ENCODE results near the gene EXOC6.
A peak's percentile ranks its signal among the peaks of the same experiment; 100 is the strongest.

The EXOC6 gene, protein sequence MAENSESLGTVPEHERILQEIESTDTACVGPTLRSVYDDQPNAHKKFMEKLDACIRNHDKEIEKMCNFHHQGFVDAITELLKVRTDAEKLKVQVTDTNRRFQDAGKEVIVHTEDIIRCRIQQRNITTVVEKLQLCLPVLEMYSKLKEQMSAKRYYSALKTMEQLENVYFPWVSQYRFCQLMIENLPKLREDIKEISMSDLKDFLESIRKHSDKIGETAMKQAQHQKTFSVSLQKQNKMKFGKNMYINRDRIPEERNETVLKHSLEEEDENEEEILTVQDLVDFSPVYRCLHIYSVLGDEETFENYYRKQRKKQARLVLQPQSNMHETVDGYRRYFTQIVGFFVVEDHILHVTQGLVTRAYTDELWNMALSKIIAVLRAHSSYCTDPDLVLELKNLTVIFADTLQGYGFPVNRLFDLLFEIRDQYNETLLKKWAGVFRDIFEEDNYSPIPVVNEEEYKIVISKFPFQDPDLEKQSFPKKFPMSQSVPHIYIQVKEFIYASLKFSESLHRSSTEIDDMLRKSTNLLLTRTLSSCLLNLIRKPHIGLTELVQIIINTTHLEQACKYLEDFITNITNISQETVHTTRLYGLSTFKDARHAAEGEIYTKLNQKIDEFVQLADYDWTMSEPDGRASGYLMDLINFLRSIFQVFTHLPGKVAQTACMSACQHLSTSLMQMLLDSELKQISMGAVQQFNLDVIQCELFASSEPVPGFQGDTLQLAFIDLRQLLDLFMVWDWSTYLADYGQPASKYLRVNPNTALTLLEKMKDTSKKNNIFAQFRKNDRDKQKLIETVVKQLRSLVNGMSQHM

DNA sequence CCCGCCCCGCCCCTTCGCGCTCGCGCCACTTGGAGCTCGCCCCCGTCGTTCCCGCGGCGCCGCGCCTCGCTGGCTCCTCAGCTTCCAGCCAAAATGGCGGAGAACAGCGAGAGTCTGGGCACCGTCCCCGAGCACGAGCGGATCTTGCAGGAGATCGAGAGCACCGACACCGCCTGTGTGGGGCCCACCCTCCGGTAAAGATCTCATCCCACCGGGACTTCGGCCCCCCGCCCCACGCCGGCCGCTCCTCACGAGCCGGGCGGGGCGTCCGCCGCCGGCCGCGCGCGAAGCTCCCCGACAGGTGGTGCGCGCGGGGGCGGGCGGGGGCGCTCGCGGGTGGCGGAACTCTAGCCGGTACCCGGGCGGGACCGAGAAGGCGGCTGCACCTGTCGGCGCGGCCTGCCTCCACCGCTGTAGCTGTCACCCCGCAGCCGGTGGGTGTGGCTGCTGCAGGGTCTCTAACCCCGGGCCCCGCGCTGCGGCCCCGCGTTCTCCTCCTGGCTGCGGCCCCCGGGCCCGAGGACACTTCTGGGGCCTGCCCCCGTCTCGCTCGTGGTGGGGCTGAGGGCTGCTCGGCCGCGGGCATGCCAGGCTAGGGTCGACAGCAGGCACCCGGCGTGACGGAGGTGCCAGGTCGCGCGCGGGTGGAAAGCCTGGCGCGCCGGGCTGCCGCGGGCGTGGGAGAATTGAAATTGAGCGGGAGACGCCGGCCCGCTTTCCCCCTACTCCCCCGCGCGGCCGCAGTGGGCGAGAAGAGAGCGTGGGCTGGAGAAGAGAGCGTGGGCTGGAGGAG lies at the start of gene EXOC6:
Gene EXOC6 (plus strand): TSS at position 80 of the 793 bp plus-strand sequence. CDS start 14 bp downstream, at position 94.
- DNase-seq = peak; percentile 90

DNA sequence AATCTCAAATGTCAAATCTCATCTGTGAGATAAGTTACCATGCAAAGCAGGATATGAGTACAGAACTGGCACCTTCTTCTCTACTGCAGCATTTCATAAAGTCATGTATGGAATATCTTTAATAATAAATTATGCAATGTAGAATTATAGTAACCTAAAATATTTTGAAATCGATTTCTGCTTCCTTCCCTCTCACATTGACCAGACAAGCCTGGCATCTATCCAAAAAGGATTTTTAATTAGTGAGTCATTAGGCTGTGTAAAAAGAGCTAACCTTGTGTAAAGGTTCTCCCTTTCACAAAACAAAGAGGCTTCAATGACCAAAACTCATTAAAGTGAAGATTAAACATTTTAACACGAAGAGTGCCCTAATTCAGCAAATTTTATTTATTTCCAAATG lies 48.8 kb upstream of the EXOC6 start:
- peak; percentile 65 for DNase-seq

DNA sequence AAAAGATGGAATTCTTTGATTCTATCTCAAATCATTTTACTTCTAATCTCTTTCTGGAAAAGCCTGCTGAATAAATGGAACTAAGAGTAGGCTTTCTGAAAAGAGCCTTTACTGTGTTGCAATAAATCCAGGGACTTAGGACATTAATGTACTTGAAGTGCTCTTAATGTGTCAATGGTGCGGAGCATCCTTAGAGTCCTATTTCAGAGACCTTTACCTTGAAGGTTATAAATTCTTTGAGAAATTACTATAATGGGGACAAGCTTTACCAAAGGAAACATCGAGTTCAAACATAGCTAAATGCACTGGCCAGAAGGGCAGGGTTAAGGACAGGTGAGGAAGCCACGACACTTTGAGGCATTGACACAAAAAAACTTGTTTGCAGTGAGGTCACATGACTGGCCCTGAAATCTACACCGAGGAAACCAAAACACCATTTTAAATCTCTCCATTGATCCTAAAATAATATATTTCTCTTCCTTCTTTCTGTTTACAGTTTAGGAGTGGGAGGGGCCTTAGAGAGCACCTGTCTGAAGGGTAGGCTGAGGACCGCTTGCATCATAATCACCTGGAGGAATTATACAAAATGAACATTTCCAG lies 48.1 kb upstream of the EXOC6 start:
- DNase-seq = peak; percentile 62

DNA sequence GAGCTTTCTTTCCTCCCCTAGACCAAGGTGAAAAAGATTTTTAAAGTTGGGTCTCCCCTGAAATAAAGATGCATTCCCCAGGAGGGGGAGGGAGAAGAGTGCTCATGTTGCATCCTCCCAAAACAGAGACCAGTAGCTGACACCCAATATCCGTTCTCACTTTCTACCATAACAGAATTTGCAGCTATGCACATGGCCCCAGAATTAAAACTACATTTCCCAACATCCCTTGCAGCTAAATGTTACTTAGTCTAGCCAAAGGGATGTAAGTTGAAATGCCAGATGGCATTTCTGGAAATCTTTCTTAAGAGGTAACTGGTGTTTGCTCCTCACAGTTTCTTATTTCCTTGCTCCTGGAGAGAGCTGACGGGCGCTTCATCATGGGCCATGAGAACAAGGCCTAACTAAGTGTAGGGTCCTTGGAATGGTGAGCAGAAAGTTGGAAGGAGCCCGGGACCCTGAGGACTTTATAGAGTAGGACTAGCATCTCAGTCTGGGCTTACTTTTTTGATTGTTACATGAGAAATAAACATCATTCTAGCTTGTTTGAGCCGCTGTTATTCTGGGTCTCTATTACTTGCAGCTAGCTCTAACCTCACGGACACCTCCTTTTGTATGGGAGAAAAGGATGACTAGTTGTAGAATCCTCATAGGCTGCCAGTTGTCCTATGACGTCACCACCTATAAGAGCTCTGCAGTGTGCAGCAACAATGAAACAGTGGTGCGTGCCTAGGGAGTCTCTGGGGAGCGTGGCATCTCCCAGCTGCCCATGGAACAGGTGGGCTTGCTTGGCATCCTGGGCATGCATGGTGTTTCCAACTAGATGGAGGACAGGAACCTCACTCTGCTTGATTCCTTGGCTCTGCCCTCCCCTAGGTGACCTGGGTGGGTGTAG lies 46.1 kb upstream of the EXOC6 start:
- DNase-seq = no peak

DNA sequence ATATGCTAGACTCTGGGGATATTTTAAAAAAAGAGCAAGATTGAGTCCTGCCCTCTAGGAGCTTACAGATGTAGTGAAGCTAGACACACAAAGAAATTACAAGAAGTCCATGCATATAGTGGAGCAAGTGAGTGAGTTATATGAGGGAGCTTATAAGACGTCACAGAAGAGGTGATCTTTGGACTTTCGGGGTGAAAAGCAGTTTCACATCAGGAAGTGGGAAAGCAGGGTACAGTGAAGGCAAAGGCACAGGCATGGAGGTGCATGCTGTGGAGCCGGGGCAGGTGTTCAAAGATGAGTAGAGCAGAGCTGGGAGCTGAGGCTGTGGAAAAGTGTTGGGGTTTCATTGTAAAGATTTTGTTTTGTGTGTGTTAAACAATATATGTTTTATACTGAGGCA lies 38.5 kb upstream of the EXOC6 start:
- DNase-seq = no peak

DNA sequence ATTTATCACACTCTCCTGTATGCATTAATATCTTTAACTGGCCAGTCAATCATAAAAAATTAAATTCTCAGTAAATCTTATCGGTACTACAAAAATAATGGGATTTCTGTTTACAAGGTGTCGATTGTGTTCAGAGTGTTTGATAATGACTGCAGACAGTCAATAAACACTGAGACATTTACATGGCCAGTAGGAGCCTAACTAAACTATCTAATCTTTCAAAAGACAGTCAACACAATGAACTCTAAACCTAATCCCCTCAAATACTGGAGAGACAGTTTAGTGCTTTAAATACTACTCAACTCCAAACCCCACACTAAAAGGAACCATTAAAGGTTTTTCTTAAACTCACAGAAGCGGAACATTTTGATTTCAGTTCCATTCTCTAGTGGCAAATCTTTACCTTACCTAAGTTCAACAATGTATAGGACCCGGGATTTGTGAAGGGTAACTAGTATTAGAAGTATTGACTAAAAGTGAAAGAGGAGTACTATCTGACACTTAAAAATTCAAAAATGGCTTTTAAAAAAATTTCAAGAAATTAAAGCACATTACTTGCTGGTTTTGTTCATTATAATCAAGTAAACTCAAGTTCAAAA lies 37.3 kb upstream of the EXOC6 start:
- DNase-seq = no peak

DNA sequence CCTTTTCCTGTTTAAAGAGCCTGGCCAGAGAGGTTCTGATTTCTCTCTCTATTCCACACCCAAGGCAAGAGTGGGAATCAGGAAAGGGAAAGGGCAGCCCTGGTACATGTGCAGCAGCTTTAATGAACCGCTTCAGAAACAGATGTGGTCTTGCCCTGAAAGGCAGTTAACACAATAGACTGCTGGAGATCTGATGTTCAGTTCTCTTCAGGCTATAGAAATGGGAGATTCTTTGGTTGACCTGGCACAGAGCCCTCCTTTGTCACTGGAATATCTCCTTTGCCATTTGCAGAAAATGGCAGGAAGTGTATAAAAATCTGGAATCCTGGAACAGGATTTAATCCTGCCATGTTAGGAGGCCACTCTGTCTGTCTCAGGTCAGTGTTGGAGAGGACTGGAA lies 36.3 kb upstream of the EXOC6 start:
- no peak for DNase-seq

DNA sequence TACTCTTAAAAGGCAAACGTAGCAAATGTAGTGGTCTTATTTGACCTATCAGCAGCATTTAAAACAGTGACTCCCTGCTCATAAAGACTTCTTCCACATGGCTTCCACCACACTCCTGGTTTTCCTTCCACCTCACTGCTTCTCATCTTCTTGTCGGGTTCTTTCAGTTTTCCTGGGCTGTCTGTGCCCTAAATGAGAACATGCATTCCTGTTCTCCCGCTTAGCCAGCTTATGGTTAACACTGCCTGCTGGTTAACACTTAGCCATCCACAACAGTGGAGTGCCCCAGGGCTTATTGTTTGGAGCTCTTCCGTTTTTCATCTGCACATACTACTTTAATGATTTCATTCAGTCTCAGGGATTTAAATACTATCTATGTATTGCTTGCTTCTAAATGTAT lies 34.3 kb upstream of the EXOC6 start:
- no peak for DNase-seq

DNA sequence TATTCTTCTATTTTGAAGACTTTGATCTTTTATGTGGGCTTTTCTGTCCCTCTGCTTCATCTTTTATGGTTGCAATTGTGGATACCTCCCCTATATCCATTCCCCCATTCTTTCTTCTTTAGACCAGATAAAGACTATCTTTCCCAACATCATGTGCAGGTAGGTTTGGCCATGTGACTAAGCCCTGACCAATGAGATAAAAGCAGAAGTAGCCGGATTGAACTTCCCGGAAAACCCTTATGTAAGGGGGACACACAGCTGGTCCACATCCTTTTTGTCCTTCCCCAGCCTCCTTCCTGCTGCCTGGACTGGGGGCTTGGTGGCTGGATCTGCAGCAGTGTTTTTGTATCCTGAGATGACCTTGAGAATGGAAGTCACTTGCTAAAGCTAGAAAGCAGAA lies 33.5 kb upstream of the EXOC6 start:
- no peak for DNase-seq

DNA sequence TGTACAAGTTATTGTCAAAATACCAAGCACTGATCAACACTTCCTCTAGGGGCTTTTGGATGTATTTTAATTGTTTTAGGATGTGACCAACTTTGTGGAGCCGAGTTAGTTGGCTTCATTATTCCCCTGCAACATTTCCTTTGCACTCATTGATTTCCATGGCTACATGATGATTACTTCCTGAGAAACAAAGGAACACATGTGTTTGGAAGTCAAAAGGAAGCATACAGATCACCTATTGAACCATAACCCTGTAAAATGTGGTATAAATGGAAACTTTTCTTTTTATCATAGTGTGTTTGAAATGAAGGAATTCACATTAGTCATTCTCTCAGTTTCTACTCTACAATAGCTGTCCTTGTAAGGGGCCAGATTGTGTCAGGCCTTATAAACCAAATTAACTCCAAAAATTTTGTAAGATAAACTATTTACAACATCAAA lies 32.2 kb upstream of the EXOC6 start:
- no peak for DNase-seq

DNA sequence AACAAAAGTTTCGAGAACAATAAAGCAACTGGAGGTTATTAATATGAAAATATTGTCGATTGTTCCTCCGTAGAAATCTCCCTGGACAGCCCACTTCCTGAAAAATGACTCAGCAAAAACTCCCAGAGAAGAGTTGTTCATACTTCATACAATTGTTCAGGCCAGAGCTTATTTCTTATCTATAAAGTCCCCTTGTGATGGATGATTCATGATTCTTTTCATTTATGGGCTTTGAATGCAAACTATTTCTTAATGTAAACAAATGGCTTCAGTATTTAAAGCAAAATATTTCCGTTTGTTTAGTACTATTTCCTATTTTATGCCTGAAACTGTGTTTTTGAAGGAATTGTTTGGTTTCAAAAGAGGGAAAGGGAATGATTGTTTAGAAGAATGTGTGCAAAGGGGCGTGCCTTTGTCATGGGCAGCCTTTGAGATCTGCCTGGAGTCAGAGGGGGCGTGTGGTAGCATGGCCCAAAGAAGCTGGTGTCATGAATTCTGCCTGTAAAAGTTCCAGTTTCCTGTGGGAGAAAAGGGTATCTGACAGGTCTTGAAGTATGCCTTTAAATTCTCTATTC lies 26.2 kb upstream of the EXOC6 start:
- no peak for DNase-seq

DNA sequence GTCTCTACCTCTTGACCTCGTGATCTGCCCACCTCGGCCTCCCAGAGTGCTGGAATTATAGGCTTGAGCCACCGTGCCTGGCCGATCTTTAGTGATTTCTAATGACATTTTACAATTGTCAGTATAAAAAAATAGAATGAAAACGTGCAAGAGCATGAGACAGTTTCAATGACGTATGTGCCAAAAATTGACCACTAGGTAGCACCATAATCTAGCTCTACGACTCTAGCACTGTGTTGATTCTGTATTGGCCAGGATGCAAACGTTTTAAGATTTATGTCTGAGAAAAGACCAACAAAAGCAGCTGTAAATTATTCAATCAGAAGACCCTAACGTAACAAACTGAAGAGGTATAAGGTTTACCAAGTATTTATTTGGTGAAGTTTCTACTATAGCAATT lies 25.4 kb upstream of the EXOC6 start:
- no peak for DNase-seq

DNA sequence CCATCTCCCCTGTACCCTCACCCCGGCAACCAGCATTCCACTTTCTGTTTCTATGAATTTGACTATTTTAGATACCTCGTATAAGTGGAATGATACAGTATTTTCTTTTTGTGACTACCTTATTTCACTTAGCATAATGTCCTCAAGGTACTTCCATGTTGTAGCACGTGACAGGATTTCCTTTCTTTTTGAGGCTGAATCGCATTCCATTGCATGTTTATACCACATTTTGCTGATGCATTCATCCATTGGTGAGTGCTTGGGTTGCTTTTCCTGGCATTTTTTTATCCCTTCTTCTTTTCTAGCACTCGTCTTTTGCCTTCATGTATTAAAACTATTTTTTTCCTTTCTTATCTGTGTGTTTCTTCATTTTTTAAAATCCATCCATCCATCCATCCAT lies 22.3 kb upstream of the EXOC6 start:
- no peak for DNase-seq

DNA sequence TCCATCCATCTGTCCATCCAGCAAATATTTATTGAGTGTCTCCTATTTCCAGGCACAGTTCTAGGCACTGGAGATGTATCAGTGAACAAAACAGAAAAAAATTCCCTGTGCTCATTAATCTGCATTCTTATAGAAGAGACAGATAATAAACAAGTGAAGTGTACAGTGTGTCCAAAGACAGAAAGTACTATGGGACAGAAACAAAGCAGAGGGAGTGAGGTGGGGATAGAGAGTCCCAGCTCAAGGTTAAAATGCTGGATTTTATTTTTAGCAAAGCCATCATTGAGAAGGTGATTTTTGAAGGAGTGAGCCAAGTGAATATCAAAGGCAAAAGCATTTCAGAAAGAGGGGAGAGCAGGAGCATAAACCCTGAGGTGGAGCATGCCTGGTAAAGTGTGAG lies 21.8 kb upstream of the EXOC6 start:
- DNase-seq = no peak

DNA sequence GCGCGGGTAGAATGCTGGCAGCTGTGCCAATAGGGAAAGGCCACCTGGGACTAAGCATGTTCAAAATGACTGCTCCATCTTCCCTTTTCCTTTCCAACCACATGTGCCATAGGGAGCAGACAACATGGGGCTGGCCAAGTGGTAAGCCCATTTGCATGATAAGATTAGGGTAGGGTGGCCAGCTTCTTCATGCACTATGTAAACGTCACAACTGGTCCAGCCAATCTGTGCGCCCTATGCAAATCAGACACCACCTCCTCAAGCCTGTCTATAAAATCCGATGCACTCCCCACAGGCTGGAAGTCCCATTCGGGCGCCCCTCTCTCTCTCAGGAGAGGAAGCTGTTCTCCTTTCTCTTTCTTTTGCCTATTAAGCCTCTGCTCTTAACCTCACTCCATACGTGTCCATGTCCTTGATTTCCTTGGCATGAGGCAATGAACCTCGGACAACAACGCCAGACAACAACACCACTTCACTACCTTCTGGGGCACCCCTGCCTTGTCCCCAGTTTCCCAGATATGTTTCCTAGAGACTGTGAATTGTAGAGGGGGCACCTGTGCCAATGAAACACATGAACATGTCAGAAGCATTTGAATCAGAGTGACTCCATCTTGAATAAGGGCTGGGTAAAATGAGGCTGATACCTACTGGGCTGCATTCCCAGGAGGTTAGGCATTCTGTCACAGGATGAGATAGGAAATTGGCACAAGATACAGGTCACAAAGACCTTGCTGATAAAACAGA lies 19.1 kb upstream of the EXOC6 start:
- peak; percentile 97 for DNase-seq

DNA sequence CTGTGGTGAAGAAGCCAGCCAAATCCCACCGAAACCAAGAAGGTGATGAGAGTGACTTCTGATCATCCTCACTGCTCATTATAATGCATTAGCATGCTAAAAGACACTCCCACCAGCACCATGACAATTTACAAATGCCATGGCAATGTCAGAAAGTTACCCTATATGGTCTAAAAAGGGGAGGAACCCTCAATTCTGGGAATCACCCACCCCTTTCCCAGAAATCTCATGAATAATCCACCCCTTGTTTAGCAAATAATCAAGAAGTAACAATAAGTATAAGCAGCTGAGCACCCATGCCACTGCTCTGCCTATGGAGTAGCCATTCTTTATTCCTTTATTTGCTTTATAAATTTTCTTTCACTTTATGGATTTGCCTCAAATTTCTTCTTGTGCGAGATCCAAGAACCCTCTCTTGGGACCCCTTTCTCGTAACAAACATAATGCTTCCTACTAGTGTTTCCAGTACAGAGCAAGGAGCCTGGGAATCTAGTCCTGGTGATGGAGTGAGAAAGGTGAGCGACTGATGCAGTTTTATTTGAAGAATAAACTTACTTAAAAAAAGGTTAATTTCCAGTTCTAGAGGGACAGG lies 18.4 kb upstream of the EXOC6 start:
- no peak for DNase-seq

DNA sequence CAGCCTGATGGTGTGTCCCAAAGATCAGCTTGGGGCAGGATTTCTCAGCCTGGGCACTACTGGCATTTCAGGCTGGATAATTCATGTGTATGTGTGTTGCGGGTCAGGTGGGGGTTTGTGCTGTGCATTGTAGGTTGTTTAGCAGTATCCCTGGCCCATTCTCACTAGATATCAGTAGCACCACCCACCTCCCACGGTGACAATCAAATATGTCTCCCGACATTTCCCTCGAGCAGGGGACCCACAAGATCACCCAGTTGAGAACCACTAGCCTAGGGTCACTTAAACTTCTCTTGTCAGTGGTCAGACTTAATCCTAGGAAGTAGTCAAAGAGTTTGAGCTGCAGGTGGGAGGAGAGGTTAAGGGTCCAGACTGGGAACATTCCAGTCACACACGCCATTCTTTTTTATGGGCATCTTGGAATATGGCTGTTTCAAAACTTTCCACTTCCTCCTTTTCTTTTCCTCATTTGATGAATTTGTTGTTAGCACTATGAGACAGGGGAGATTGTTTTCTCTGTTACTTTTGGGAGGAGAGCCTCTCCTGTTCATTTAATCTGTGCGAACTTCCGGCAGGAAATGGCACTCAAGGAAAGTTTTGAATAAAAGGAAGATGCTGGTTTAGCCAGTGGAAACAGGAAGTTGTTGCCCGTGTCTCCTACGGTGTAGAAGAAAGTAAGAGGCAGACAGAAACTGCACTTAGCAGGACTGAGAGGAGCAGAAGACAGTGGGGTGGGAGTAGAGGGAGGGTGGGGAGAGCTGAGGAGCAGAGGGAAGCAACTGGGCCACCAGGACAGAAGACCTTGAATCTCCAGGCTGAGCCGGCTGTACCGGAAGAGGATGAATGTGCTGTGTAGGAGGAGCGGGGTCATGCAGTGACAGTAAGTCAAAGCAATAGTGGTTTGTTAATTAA lies 17.6 kb upstream of the EXOC6 start:
- DNase-seq = no peak

DNA sequence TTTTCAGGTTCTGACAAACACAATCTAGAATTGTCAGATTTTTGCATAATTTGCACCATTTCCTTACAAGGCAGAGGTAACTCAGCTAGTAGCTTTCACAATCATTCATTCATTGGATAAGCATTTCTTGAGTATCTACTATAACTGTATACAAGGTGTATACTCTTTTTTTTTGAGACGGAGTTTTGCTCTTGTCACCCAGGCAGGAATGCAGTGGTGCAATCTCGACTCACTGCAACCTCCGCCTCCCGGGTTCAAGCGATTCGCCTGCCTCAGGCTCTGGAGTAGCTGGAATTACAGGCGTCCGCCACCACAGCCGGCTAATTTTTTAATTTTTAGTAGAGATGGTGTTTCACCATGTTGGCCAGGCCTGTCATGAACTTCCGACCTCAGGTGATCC lies 16.2 kb upstream of the EXOC6 start:
- no peak for DNase-seq
